ENCODE data around the gene PLA2G6. TPM values are rescaled to one million over a fixed set of nuclear protein-coding genes. Genes with fewer than 3 reads are reported as not detected.

The PLA2G6 gene
- total and polyA plus RNA-seq, 9 donors, result 16.4 to 68.4 (median 39.4) TPM

GRCh38 chr22:38202437-38203089 is 20.9 kb upstream of the PLA2G6 start:
- intact Hi-C loops (cut with DNase I), result loop anchor here in 2 of 4 donors (10.0 kb wide), 3 partner anchors 52 to 358 kb away; partner anchors contain the start of genes ANKRD54 (in 1 of the 2) and EIF3L (in 1 of the 2)

GRCh38 chr22:38201711-38202436 is 20.2 kb upstream of the PLA2G6 start, which contains the start of gene MAFF:
MAFF (plus strand) TSS chr22:38201994; CDS start chr22:38213854, 11,860 bp downstream.
- H3K27me3 ChIP-seq, result no peaks in the 10 kb centered on the region
- WGBS, 3 donors, result 1% methylated on average over 38 to 85 of the region's 85 CpGs
- peak; percentile 98 to 99 (median 99) for DNase-seq
- intact Hi-C loops (cut with DNase I), result loop anchor here in 2 of 4 donors (10.0 kb wide), 3 partner anchors 53 to 357 kb away; partner anchors contain the start of genes ANKRD54 (in 1 of the 2) and EIF3L (in 1 of the 2)
- H3K4me3 ChIP-seq, result peak within 1 kb of the TSS; percentile 99
- no peaks in the 10 kb centered on the region for H3K9me3 ChIP-seq
- H3K4me1 ChIP-seq (ENCODE audit: insufficient read depth), result peaks cover 22% of the 10 kb centered on the region
- peak within 1 kb of the TSS; percentile 99 to 100 for H3K27ac ChIP-seq
- peak; percentile 84 for TF ChIP-seq EP300 (IDR thresholded peaks at IDR 0.05)
- TF ChIP-seq POLR2A (IDR thresholded peaks at IDR 0.05), result peak; percentile 97
- no peak for TF ChIP-seq CTCF (IDR thresholded peaks at IDR 0.05)
- H3K36me3 ChIP-seq, result no peaks in the 10 kb centered on the region

More at GRCh38 chr22:38202437-38203089, 20.9 kb upstream of the PLA2G6 start:
- Histone ChIP-seq H3K36me3 (no peaks in the 10 kb centered on the region), H3K27me3 (no peaks in the 10 kb centered on the region), H3K4me3 (peak overlapping the region; percentile 99), H3K27ac (peak overlapping the region; percentile 99 to 100), H3K4me1 (ENCODE audit: insufficient read depth) (peaks cover 22% of the 10 kb centered on the region), H3K9me3 (no peaks in the 10 kb centered on the region)
- DNase-seq, result peak; percentile 93 to 98 (median 96)
- TF ChIP-seq POLR2A (IDR thresholded peaks at IDR 0.05), result peak; percentile 32
- peak in 2 of 3 donors; percentile 32 to 61 for TF ChIP-seq CTCF (IDR thresholded peaks at IDR 0.05)
- TF ChIP-seq EP300 (IDR thresholded peaks at IDR 0.05), result peak; percentile 79
- WGBS, 3 donors, result 0 to 1% (median 1%) methylated on average over 69 to 74 of the region's 74 CpGs

GRCh38 chr22:38201371-38201710 is 19.7 kb upstream of the PLA2G6 start:
- no peak for DNase-seq
- peak overlapping the region; percentile 99 to 100 for H3K27ac ChIP-seq
- H3K9me3 ChIP-seq, result no peaks in the 10 kb centered on the region
- no peaks in the 10 kb centered on the region for H3K27me3 ChIP-seq
- peaks cover 22% of the 10 kb centered on the region for H3K4me1 ChIP-seq (ENCODE audit: insufficient read depth)
- peak overlapping the region; percentile 32 for H3K4me3 ChIP-seq
- 13 to 15% (median 15%) methylated on average over 6 to 8 of the region's 8 CpGs for WGBS, 3 donors
- intact Hi-C loops (cut with DNase I), result loop anchor here in 2 of 4 donors (10.0 kb wide), 3 partner anchors 53 to 357 kb away; partner anchors contain the start of genes ANKRD54 (in 1 of the 2) and EIF3L (in 1 of the 2)
- no peak for TF ChIP-seq CTCF (IDR thresholded peaks at IDR 0.05)
- TF ChIP-seq EP300 (IDR thresholded peaks at IDR 0.05), result no peak
- no peak for TF ChIP-seq POLR2A (IDR thresholded peaks at IDR 0.05)
- H3K36me3 ChIP-seq, result no peaks in the 10 kb centered on the region

GRCh38 chr22:38199826-38200559 is 18.4 kb upstream of the PLA2G6 start:
- intact Hi-C loops (cut with DNase I), result loop anchor here in 2 of 4 donors (10.0 kb wide), 3 partner anchors 55 to 355 kb away; partner anchors contain the start of genes ANKRD54 (in 1 of the 2) and EIF3L (in 1 of the 2)
- no peak overlapping the region for H3K4me3 ChIP-seq
- TF ChIP-seq CTCF (IDR thresholded peaks at IDR 0.05) (no peak), POLR2A (IDR thresholded peaks at IDR 0.05) (no peak), EP300 (IDR thresholded peaks at IDR 0.05) (no peak)
- WGBS, 3 donors, result 74 to 78% (median 76%) methylated on average over 10 of the region's 10 CpGs
- no peaks in the 10 kb centered on the region for H3K9me3 ChIP-seq
- no peaks in the 10 kb centered on the region for H3K36me3 ChIP-seq
- no peak overlapping the region for H3K27ac ChIP-seq
- peaks cover 14% of the 10 kb centered on the region for H3K4me1 ChIP-seq (ENCODE audit: insufficient read depth)
- no peak for DNase-seq
- H3K27me3 ChIP-seq, result no peaks in the 10 kb centered on the region

Measured in ovary (tissue), 9 donors.